GM23338 (cell line): ENCODE data around the gene FRS2. TPM values are rescaled to one million over a fixed set of nuclear protein-coding genes. Genes with fewer than 3 reads are reported as not detected.

Source experiments
- ATAC-seq: fragments of 200-7000 bp; cut with Tn5 transposase; 3 replicates; pipeline ENCODE4 v1.9.1; 2020
- DNase-seq: peaks from one replicate; pipeline ENCODE4 v3.0.0-alpha.2; 2015; ENCODE audit warnings: low spot score
- H2AFZ ChIP-seq: fragments of 200-600 bp; sonication (generic); 2 replicates; pipeline ENCODE4 v1.8.0; 2016; ENCODE audit warnings: antibody characterized with exemption, mild to moderate bottlenecking, moderate library complexity
- H3F3A ChIP-seq: fragments of 200-600 bp; sonication (generic); replicated peaks from 2 replicates; pipeline ENCODE4 v1.8.0; 2017; ENCODE audit warnings: antibody characterized with exemption, mixed run types, low read depth
- H3K27ac ChIP-seq: fragments of 200-600 bp; sonication (generic); 2 replicates; pipeline ENCODE4 v1.6.1; 2016; ENCODE audit warnings: low read depth
- H3K27me3 ChIP-seq: fragments of 200-600 bp; sonication (generic); 2 replicates; pipeline ENCODE4 v1.8.0; 2016; ENCODE audit warnings: mild to moderate bottlenecking, mixed run types, moderate library complexity; ENCODE audit not compliant: insufficient read depth
- H3K36me3 ChIP-seq: fragments of 200-600 bp; sonication (generic); 2 replicates; pipeline ENCODE4 v1.8.0; 2016; ENCODE audit warnings: mild to moderate bottlenecking; ENCODE audit not compliant: insufficient read depth
- H3K4me1 ChIP-seq: fragments of 200-600 bp; sonication (generic); 2 replicates; pipeline ENCODE4 v1.8.0; 2016; ENCODE audit warnings: mild to moderate bottlenecking, moderate library complexity; ENCODE audit not compliant: insufficient read depth
- H3K4me2 ChIP-seq: fragments of 200-600 bp; sonication (generic); 2 replicates; pipeline ENCODE4 v1.7.1; 2017; ENCODE audit warnings: mixed run types
- H3K4me3 ChIP-seq: fragments of 200-600 bp; sonication (generic); 2 replicates; pipeline ENCODE4 v1.6.1; 2016; ENCODE audit warnings: mixed run types
- H3K79me2 ChIP-seq: fragments of 200-600 bp; sonication (generic); replicated peaks from 2 replicates; pipeline ENCODE4 v1.8.0; 2017; ENCODE audit warnings: mild to moderate bottlenecking; ENCODE audit not compliant: insufficient read depth
- H3K9me2 ChIP-seq: fragments of 200-600 bp; sonication (generic); 2 replicates; pipeline ENCODE4 v1.8.0; 2017; ENCODE audit not compliant: insufficient read depth
- H4K20me1 ChIP-seq: fragments of 200-600 bp; sonication (generic); replicated peaks from 2 replicates; pipeline ENCODE4 v1.8.0; 2017; ENCODE audit warnings: mild to moderate bottlenecking; ENCODE audit not compliant: insufficient read depth
- H3K27ac Mint-ChIP-seq: 2 replicates; pipeline ENCODE4 v1.8.0; 2020; ENCODE audit warnings: inconsistent platforms, mild to moderate bottlenecking, moderate library complexity, mixed read lengths
- H3K27me3 Mint-ChIP-seq: 3 replicates; pipeline ENCODE4 v1.8.0; 2022; ENCODE audit warnings: low read depth, mild to moderate bottlenecking, moderate library complexity, mixed read lengths, inconsistent platforms; ENCODE audit not compliant: insufficient read depth, poor library complexity
- H3K36me3 Mint-ChIP-seq: 3 replicates; pipeline ENCODE4 v1.8.0; 2021; ENCODE audit warnings: low read depth, mild to moderate bottlenecking, inconsistent platforms, moderate library complexity, mixed read lengths
- H3K4me1 Mint-ChIP-seq: 3 replicates; pipeline ENCODE4 v1.8.0; 2020; ENCODE audit warnings: mild to moderate bottlenecking, inconsistent platforms, mixed read lengths
- H3K4me3 Mint-ChIP-seq: 3 replicates; pipeline ENCODE4 v1.8.0; 2021; ENCODE audit warnings: moderate library complexity, mild to moderate bottlenecking, inconsistent platforms, mixed read lengths
- H3K9me3 Mint-ChIP-seq: 3 replicates; pipeline ENCODE4 v1.8.0; 2020; ENCODE audit warnings: moderate library complexity, mild to moderate bottlenecking, inconsistent platforms, mixed read lengths
- CREB1 ChIP-seq: fragments of 250-450 bp; sonication (Bioruptor Pico); IDR thresholded peaks from 2 replicates; pipeline ENCODE4 v1.5.0; 2020; ENCODE audit warnings: low read depth, mild to moderate bottlenecking, moderate library complexity
- EZH2 ChIP-seq: fragments of 200-600 bp; sonication (generic); IDR thresholded peaks from one replicate; pipeline ENCODE4 v1.8.0; 2017; ENCODE audit warnings: antibody characterized with exemption, mild to moderate bottlenecking, low read depth; ENCODE audit not compliant: unreplicated experiment
- EZH2phosphoT487 ChIP-seq: fragments of 200-600 bp; sonication (generic); IDR thresholded peaks from one replicate; pipeline ENCODE4 v1.8.1; 2018; ENCODE audit warnings: antibody characterized with exemption; ENCODE audit not compliant: unreplicated experiment
- JUNB ChIP-seq: IDR thresholded peaks from one replicate; pipeline ENCODE4 v1.6.1; 2016; ENCODE audit warnings: antibody characterized with exemption; ENCODE audit not compliant: unreplicated experiment
- NANOG ChIP-seq: IDR thresholded peaks from 2 replicates; pipeline ENCODE4 v1.6.1; 2016; ENCODE audit warnings: antibody characterized with exemption, borderline replicate concordance
- POLR2AphosphoS5 ChIP-seq: IDR thresholded peaks from 2 replicates; pipeline ENCODE4 v1.6.1; 2016; ENCODE audit warnings: antibody characterized with exemption, low read depth
- STAT1 ChIP-seq: IDR thresholded peaks from one replicate; pipeline ENCODE4 v1.6.1; 2016; ENCODE audit warnings: antibody characterized with exemption; ENCODE audit not compliant: unreplicated experiment
- ZNF331 ChIP-seq: fragments of 250-450 bp; sonication (Bioruptor Pico); IDR thresholded peaks from 2 replicates; pipeline ENCODE4 v1.5.0; 2020; ENCODE audit warnings: low read depth, mild to moderate bottlenecking, moderate library complexity
- polyA plus RNA-seq: library from polyadenylated mRNA; unstranded; fragments of >200 nt; fragmentation: Nextera tagmentation; extraction: Ambion mirVana; gene quantifications from 2 replicates; pipeline ENCODE4 v1.2.1, GENCODE V29; 2016
- total RNA-seq: library from RNA; depleted of rRNA; stranded (reverse); fragments of >200 nt; shearing (Covaris generic); gene quantifications from 2 replicates; pipeline ENCODE4 v1.2.3, GENCODE V29; 2014
- TF ChIP-seq, protein P1 (sequence below): IDR thresholded peaks from 2 replicates; pipeline ENCODE4 v1.6.1; 2016; ENCODE audit warnings: antibody characterized with exemption
- TF ChIP-seq, protein P2 (sequence below), 2 experiments: fragments of 200-600 bp in 1 of 2; sonication (generic) in 1 of 2; conservative IDR thresholded peaks; 2 replicates each; pipeline versions ENCODE4 v1.5.1 to v1.6.1; 2016 to 2017; ENCODE audit warnings: antibody characterized with exemption in 2 of 2, low read depth in 2 of 2, mild to moderate bottlenecking in 2 of 2, moderate library complexity in 1 of 2
- TF ChIP-seq, protein P3 (sequence below): IDR thresholded peaks from one replicate; pipeline ENCODE4 v1.6.1; 2018; ENCODE audit warnings: antibody characterized with exemption; ENCODE audit not compliant: unreplicated experiment
- TF ChIP-seq, protein P4 (sequence below): fragments of 250-450 bp; sonication (Bioruptor Pico); IDR thresholded peaks from 2 replicates; pipeline ENCODE4 v1.5.0; 2020; ENCODE audit warnings: mild to moderate bottlenecking, moderate library complexity

Gene FRS2
- total and polyA plus RNA-seq, 2 experiments from 2014 or later: 34.3 to 45.0 TPM

DNA sequence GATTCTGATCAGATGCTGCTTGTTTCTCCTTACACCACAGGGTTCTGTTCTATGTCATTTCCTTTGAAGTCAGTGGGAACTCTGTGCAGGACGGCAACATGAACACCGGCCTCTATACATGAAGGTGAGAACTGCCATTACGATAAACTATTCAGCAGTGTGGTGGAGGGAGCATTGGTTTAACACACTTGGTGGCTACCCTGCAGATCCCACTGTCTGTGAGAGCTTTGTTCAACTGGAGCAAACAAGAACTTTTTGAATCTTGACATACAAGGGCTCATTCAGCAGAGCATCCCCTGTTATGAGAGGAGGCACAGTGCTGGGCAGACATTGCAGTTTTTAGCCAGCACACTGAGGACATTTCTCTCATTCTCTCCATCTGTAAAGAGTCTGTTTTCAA, 10.7 kb upstream of the FRS2 start (continued):
- TF ChIP-seq, protein P1, sequence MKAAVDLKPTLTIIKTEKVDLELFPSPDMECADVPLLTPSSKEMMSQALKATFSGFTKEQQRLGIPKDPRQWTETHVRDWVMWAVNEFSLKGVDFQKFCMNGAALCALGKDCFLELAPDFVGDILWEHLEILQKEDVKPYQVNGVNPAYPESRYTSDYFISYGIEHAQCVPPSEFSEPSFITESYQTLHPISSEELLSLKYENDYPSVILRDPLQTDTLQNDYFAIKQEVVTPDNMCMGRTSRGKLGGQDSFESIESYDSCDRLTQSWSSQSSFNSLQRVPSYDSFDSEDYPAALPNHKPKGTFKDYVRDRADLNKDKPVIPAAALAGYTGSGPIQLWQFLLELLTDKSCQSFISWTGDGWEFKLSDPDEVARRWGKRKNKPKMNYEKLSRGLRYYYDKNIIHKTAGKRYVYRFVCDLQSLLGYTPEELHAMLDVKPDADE: no peak
- TF ChIP-seq JUNB: no peak
- TF ChIP-seq EZH2: no peak

DNA sequence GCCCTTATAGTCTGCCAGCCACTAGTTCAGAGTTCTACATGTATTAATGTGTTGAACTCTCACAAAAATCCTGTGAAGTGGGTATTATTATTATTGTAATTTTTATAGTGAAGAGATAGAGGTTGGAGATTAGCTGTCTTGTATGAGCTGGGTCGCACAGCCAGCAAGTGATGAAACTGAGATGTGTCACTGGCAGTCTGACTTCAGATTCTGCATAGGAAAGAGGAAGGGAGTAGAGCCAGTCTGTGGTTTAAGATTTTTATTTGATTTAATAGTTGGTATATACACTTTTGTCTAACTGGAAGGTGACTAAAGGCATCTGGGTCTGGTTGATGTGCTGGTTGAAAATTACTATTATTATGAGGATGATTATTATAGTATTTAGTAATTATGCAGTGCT, 5.8 kb upstream of the FRS2 start:
- H3K4me2 ChIP-seq: no peak overlapping the region
- no peak for TF ChIP-seq CREB1 (CRISPR knock-in tag)
- TF ChIP-seq EZH2phosphoT487: no peak
- no peak for TF ChIP-seq NANOG
- no peak for TF ChIP-seq ZNF331 (CRISPR knock-in tag)
- TF ChIP-seq, protein P2, sequence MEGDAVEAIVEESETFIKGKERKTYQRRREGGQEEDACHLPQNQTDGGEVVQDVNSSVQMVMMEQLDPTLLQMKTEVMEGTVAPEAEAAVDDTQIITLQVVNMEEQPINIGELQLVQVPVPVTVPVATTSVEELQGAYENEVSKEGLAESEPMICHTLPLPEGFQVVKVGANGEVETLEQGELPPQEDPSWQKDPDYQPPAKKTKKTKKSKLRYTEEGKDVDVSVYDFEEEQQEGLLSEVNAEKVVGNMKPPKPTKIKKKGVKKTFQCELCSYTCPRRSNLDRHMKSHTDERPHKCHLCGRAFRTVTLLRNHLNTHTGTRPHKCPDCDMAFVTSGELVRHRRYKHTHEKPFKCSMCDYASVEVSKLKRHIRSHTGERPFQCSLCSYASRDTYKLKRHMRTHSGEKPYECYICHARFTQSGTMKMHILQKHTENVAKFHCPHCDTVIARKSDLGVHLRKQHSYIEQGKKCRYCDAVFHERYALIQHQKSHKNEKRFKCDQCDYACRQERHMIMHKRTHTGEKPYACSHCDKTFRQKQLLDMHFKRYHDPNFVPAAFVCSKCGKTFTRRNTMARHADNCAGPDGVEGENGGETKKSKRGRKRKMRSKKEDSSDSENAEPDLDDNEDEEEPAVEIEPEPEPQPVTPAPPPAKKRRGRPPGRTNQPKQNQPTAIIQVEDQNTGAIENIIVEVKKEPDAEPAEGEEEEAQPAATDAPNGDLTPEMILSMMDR (conservative IDR thresholded peaks at IDR 0.05; ENCODE audit: low read depth in 2 of 2): no peak
- no peak for TF ChIP-seq STAT1
- TF ChIP-seq, protein P3, sequence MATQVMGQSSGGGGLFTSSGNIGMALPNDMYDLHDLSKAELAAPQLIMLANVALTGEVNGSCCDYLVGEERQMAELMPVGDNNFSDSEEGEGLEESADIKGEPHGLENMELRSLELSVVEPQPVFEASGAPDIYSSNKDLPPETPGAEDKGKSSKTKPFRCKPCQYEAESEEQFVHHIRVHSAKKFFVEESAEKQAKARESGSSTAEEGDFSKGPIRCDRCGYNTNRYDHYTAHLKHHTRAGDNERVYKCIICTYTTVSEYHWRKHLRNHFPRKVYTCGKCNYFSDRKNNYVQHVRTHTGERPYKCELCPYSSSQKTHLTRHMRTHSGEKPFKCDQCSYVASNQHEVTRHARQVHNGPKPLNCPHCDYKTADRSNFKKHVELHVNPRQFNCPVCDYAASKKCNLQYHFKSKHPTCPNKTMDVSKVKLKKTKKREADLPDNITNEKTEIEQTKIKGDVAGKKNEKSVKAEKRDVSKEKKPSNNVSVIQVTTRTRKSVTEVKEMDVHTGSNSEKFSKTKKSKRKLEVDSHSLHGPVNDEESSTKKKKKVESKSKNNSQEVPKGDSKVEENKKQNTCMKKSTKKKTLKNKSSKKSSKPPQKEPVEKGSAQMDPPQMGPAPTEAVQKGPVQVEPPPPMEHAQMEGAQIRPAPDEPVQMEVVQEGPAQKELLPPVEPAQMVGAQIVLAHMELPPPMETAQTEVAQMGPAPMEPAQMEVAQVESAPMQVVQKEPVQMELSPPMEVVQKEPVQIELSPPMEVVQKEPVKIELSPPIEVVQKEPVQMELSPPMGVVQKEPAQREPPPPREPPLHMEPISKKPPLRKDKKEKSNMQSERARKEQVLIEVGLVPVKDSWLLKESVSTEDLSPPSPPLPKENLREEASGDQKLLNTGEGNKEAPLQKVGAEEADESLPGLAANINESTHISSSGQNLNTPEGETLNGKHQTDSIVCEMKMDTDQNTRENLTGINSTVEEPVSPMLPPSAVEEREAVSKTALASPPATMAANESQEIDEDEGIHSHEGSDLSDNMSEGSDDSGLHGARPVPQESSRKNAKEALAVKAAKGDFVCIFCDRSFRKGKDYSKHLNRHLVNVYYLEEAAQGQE: no peak
- no peak for TF ChIP-seq EZH2
- TF ChIP-seq, protein P1: no peak
- no peak for TF ChIP-seq JUNB
- no peak for TF ChIP-seq POLR2AphosphoS5
- TF ChIP-seq, protein P4, sequence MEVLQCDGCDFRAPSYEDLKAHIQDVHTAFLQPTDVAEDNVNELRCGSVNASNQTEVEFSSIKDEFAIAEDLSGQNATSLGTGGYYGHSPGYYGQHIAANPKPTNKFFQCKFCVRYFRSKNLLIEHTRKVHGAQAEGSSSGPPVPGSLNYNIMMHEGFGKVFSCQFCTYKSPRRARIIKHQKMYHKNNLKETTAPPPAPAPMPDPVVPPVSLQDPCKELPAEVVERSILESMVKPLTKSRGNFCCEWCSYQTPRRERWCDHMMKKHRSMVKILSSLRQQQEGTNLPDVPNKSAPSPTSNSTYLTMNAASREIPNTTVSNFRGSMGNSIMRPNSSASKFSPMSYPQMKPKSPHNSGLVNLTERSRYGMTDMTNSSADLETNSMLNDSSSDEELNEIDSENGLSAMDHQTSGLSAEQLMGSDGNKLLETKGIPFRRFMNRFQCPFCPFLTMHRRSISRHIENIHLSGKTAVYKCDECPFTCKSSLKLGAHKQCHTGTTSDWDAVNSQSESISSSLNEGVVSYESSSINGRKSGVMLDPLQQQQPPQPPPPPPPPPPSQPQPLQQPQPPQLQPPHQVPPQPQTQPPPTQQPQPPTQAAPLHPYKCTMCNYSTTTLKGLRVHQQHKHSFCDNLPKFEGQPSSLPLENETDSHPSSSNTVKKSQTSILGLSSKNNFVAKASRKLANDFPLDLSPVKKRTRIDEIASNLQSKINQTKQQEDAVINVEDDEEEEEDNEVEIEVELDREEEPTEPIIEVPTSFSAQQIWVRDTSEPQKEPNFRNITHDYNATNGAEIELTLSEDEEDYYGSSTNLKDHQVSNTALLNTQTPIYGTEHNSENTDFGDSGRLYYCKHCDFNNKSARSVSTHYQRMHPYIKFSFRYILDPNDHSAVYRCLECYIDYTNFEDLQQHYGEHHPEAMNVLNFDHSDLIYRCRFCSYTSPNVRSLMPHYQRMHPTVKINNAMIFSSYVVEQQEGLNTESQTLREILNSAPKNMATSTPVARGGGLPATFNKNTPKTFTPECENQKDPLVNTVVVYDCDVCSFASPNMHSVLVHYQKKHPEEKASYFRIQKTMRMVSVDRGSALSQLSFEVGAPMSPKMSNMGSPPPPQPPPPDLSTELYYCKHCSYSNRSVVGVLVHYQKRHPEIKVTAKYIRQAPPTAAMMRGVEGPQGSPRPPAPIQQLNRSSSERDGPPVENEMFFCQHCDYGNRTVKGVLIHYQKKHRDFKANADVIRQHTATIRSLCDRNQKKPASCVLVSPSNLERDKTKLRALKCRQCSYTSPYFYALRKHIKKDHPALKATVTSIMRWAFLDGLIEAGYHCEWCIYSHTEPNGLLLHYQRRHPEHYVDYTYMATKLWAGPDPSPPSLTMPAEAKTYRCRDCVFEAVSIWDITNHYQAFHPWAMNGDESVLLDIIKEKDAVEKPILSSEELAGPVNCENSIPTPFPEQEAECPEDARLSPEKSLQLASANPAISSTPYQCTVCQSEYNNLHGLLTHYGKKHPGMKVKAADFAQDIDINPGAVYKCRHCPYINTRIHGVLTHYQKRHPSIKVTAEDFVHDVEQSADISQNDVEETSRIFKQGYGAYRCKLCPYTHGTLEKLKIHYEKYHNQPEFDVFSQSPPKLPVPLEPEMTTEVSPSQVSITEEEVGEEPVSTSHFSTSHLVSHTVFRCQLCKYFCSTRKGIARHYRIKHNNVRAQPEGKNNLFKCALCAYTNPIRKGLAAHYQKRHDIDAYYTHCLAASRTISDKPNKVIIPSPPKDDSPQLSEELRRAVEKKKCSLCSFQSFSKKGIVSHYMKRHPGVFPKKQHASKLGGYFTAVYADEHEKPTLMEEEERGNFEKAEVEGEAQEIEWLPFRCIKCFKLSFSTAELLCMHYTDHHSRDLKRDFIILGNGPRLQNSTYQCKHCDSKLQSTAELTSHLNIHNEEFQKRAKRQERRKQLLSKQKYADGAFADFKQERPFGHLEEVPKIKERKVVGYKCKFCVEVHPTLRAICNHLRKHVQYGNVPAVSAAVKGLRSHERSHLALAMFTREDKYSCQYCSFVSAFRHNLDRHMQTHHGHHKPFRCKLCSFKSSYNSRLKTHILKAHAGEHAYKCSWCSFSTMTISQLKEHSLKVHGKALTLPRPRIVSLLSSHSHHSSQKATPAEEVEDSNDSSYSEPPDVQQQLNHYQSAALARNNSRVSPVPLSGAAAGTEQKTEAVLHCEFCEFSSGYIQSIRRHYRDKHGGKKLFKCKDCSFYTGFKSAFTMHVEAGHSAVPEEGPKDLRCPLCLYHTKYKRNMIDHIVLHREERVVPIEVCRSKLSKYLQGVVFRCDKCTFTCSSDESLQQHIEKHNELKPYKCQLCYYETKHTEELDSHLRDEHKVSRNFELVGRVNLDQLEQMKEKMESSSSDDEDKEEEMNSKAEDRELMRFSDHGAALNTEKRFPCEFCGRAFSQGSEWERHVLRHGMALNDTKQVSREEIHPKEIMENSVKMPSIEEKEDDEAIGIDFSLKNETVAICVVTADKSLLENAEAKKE (CRISPR knock-in tag): no peak
- ATAC-seq: no peak
- H3K27ac Mint-ChIP-seq: no peak overlapping the region
- no peak for DNase-seq
- no peaks in the 10 kb centered on the region for H3K79me2 ChIP-seq
- no peak overlapping the region for H2AFZ ChIP-seq
- no peaks in the 10 kb centered on the region for H3K9me3 Mint-ChIP-seq
- no peaks in the 10 kb centered on the region; the same call in 2 of the 3 replicates for H3K36me3 Mint-ChIP-seq
- no peaks in the 10 kb centered on the region for H3K36me3 ChIP-seq
- H3K4me3 Mint-ChIP-seq: no peak overlapping the region
- peaks cover 3% of the 10 kb centered on the region for H3K27me3 Mint-ChIP-seq
- H3K27me3 ChIP-seq: no peaks in the 10 kb centered on the region
- H3K9me2 ChIP-seq: no peaks in the 10 kb centered on the region
- H3K4me1 ChIP-seq: peaks cover 25% of the 10 kb centered on the region
- peaks cover 33% of the 10 kb centered on the region for H3K4me1 Mint-ChIP-seq
- H3K4me3 ChIP-seq: no peak overlapping the region
- no peaks in the 10 kb centered on the region for H4K20me1 ChIP-seq
- no peak overlapping the region for H3K27ac ChIP-seq
- H3F3A ChIP-seq: no peaks in the 10 kb centered on the region
